HEK293T (cell line): Measurements from ENCODE around the gene RMDN2.

Source experiments
- BHLHE40 ChIP-seq: fragments of 450-650 bp; IDR thresholded peaks from 2 replicates; pipeline ENCODE4 v1.6.1; 2016; ENCODE audit warnings: mild to moderate bottlenecking, moderate library complexity, borderline replicate concordance
- ELF4 ChIP-seq: fragments of 450-650 bp; IDR thresholded peaks from 2 replicates; pipeline ENCODE4 v1.6.1; 2017; ENCODE audit warnings: antibody characterized with exemption
- FOXA1 ChIP-seq: fragments of 450-650 bp; IDR thresholded peaks from 2 replicates; pipeline ENCODE4 v1.6.1; 2016; ENCODE audit warnings: mild to moderate bottlenecking
- FOXK2 ChIP-seq: fragments of 450-650 bp; IDR thresholded peaks from 2 replicates; pipeline ENCODE4 v1.6.1; 2016; ENCODE audit warnings: mild to moderate bottlenecking
- FOXM1 ChIP-seq: fragments of 450-650 bp; IDR thresholded peaks from 2 replicates; pipeline ENCODE4 v1.6.1; 2017; ENCODE audit warnings: mild to moderate bottlenecking, borderline replicate concordance
- HDGF ChIP-seq: fragments of 450-650 bp; IDR thresholded peaks from 2 replicates; pipeline ENCODE4 v1.6.1; 2017; ENCODE audit warnings: antibody characterized with exemption, borderline replicate concordance
- LEF1 ChIP-seq: fragments of 450-650 bp; IDR thresholded peaks from 2 replicates; pipeline ENCODE4 v1.6.1; 2017; ENCODE audit warnings: mild to moderate bottlenecking, borderline replicate concordance
- NFRKB ChIP-seq: fragments of 450-650 bp; IDR thresholded peaks from 2 replicates; pipeline ENCODE4 v1.6.1; 2016; ENCODE audit warnings: mild to moderate bottlenecking, moderate library complexity
- PKNOX1 ChIP-seq: fragments of 450-650 bp; IDR thresholded peaks from 2 replicates; pipeline ENCODE4 v1.6.1; 2016
- SP1 ChIP-seq: fragments of 450-650 bp; IDR thresholded peaks from 2 replicates; pipeline ENCODE4 v1.6.1; 2017
- SUZ12 ChIP-seq: fragments of 450-650 bp; IDR thresholded peaks from 2 replicates; pipeline ENCODE4 v1.6.1; 2016; ENCODE audit warnings: mild to moderate bottlenecking
- TARDBP ChIP-seq: fragments of 450-650 bp; IDR thresholded peaks from 2 replicates; pipeline ENCODE4 v1.6.1; 2016

GRCh38 chr2:37882036-37882435, 43.1 kb upstream of the RMDN2 start:
- no peak for TF ChIP-seq PKNOX1
- TF ChIP-seq BHLHE40, result no peak
- no peak for TF ChIP-seq SUZ12
- no peak for TF ChIP-seq HDGF
- TF ChIP-seq LEF1, result no peak
- TF ChIP-seq TARDBP, result no peak
- no peak for TF ChIP-seq FOXA1
- TF ChIP-seq FOXK2, result no peak
- TF ChIP-seq SP1, result no peak
- TF ChIP-seq FOXM1, result no peak
- no peak for TF ChIP-seq NFRKB
- no peak for TF ChIP-seq ELF4
